Stimulated activated CD4-positive, alpha-beta T cell treated with anti-CD3 and anti-CD28 coated beads, Interleukin-4, amount 100 ng/mL, for 1 hour (primary cell): Measurements from ENCODE around the gene IL1RN.

Experiments
- DNase-seq: peaks from one replicate; pipeline ENCODE4 v3.0.0-alpha.2; 2020

Gene IL1RN

GRCh38 chr2:113157897-113158753 lies 30.7 kb downstream of the IL1RN start:
- no peak for DNase-seq

DNA sequence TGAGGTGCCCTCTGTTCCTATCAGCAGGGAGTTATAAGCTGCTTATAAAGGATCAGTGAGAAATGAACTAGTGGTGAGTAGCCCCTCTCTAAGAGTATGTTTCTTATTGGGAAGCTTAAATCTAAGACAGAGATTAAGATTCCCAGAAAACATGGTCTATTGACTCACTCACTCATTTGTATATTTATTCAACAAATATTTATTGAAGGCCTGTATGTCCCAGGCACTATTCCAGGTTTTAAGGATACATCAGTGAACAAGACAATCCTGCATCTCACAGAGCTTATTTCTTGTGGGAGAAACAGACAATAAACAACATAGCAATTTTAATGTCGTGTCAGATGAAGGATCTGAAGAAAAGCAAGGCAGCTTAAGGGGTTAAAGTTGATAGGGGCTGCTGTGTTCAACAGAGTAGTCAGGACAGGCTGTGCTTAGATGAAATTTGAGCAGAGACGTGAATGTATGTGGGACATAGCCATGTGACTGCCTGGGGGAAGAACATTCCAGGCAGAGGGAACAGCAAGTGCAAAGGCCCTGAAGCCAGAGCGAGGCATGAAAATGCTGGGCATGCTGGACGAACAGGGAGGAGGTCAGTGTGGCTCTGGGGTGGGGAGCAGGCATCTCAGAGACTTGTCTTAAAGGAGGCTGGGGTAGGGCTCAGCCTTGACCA lies 31.6 kb downstream of the IL1RN start:
- DNase-seq, result no peak

DNA sequence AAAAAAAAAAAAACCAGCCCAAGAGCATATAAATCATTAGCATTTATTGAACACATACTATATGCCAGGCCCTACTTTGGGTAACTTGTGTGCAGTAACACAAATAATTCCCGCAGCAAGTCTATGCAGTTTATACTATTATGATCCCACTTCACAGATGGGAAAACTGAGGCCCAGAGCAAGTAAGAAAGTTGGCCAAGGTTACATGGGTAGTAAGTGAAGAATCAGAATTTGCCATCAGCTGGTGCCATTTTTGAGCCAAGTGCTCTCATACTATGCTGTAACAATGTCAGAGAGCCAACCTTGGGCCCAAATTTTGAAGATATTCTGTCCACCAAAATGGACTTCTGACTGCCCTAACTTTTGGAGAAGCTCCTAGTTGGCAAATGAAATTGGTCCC lies 32.9 kb downstream of the IL1RN start:
- no peak for DNase-seq

- DNase-seq, result no peak
These were observed 33.6 kb downstream of the IL1RN start for GRCh38 chr2:113160962-113161361.

- DNase-seq, result no peak
These were observed 34.8 kb downstream of the IL1RN start for GRCh38 chr2:113162173-113162572.

DNA sequence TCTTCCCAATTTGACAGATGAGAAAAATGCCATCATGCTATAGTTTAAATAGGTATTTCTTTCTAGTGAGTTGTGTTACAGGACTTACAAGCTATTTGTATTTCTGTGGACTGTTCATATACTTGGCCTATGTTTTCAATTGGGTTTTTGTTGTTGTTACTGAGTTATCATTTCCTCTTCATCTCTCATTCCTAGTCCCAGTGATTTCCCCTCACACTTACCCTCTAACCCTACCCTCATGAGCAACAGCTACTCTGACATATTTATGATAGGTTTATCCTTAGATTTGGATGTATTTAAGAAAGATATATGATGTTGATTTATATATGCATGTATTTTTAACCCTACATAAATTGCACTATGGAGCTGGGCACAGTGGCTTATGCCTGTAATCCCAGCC lies 35.5 kb downstream of the IL1RN start:
- DNase-seq, result no peak

DNA sequence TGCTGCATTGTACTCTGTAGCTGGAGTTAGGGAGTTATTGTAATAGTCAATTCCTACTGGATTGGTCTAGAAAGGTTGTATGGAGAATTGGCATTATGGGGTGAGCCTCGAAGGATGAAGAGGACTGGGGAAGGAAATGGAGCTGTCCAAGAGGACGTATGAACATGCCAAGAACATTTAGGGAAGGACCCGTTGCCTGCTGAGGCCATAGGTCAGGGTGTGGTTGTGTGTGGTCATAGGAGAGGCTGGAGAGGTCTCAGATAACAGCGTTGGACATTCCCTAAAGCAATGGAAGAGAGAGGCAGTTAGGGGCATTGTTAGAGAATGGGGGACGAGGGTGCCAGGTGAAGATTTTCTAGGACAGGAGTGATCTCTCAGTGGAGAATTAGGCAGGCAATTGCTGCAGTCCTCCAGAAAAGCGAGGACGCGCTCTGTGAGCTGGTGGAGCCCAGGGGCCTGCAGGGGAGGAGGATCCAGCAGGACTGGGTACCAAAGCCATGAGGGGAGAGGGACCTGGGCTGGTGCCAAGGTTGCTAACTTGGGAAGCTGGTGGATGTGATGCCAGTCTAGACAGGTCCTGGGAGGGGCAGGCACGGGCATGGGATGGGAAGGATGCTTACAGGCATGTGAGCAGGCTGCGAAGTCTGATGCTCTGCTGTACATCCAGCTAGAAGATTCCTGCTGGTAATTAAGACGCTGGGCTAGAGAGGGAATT lies 37.0 kb downstream of the IL1RN start:
- DNase-seq, result no peak

DNA sequence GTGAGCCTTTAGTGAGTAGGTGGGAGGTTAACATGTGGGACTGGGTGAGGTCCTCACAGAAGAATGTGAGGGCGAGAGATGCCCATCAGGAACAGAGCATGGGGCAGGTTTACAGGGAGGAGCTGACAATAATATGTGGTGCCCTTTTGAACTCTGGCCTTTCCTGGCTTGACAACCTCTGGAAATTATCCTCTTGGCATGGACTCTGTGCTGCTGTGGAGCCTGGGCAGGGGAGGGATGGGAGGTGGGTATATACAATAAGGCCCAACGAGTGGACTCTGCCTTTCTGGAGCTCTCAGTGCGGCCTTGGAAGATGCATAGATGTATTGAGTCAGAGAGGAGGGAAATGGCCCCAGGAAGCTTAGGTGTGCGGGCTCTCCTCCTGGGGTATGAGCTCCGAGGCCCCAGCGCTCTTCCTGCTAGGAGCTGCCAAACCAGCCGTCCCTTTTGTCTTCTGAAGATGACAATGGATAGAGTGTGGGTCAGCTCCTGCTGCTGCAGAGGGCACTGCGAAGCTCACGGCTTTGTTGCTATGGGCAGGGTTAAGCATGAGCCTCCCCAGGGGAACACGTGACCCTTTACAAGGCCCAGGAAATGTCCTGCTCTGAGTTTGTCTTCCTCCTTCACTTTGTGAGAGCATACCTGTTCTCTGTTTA lies 37.7 kb downstream of the IL1RN start:
- no peak for DNase-seq

DNA sequence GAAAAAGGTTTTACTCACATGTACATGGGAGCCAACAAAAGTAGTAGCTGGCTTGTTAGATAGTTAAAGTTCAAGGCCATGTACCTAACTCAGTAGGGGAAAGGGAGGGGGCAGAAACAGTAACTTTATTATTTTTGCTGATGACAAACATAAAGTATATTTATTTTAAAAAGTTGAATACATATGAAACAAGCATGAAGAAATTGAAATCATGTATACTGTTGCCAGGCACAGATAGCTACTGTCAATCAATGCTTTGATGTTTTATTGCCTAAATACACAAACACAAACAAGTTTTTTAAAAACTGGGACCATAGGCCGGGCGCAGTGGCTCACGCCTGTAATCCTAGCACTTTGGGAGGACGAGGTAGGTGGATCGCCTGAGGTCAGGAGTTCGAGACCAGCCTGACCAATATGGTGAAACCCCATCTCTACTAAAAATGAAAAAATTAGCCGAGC lies 38.8 kb downstream of the IL1RN start:
- no peak for DNase-seq

- DNase-seq, result peak; percentile 43
These were observed 39.9 kb downstream of the IL1RN start for GRCh38 chr2:113167115-113167932.

GRCh38 chr2:113167962-113168340 lies 40.6 kb downstream of the IL1RN start:
- DNase-seq, result no peak

DNA sequence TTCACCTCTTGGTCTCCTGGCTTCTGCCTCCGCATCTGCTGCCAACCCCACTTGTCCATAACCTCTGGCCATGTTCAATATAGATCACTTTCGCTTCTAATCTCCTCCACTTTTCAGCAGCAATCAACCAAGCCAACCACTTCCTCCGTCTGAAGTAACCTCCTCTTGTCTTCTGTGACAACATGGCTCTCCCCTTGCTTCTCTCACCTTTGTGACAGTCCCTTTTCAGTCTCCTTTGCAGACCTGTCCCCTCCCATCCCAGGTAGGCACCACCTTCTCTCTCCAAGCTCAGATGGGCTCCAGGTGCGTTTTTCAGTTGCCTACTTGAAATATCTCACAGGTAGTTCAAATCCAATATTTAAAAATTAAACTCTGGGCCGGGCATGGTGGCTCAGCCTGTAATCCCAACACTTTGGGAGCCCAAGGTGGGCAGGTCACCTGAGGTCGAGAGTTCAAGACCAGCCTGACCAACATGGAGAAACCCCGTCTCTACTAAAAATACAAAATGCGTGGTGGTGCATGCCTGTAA lies 41.7 kb downstream of the IL1RN start:
- DNase-seq, result no peak

- DNase-seq, result no peak
These were observed 42.2 kb downstream of the IL1RN start for GRCh38 chr2:113169586-113169985.

GRCh38 chr2:113171334-113172075 lies 44.1 kb downstream of the IL1RN start:
- no peak for DNase-seq

DNA sequence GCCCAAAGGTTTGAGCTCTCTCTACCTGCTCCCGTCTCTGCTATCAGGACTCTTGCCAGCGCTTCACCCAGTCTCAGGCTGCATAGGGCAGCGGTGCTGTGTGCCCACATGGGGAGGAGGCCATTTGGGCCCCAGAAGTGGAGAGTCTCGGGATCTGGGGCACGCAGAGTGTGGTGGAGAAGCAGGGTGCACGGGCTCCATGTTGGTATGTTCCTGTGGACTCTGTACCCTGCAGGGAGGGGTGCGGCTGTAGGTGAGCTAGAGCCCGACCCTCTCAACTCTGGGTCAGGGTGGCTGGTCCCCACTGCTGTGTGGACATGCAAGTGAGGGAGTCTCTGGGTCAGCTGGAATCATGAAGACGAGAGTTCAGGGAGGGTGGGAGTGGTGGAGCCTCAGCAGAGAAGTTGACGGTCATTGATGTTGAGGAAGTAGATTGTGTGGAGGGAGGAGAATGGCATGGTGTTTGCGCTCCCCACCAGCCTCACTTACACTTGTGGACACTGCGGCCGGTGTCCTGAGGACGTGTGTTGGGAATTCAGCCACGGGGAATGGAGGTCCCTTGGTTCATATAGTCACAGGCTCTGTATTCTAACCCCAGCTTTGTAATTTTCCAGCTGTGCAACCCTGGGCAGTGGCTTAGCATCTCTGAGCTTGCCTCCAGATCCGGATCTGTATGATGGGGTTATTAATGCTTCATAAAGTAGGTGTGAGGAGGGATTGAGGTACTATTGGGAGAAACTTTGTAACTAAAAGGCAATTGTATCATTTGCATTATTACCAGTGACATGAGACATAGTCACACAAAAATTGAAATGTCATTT lies 45.5 kb downstream of the IL1RN start:
- no peak for DNase-seq

GRCh38 chr2:113173542-113174375 lies 46.4 kb downstream of the IL1RN start, which contains the start of gene PSD4:
TSS of gene PSD4 (plus strand) at chr2:113173971. CDS start at chr2:113182457, 8,486 bp downstream.
- DNase-seq, result peak; percentile 80

GRCh38 chr2:113174376-113174750 lies 47.0 kb downstream of the IL1RN start:
- DNase-seq, result no peak

GRCh38 chr2:113175042-113175628 lies 47.7 kb downstream of the IL1RN start:
- peak; percentile 43 for DNase-seq
